HAP-1 (cell line): Measurements from ENCODE around the gene CTCF.

Experiments used
- DNase-seq, 2 experiments: peaks; one replicate each; pipeline ENCODE4 v3.0.0-alpha.2; 2016 to 2020; ENCODE audit warnings: low spot score in 2 of 2
- H3K27me3 ChIP-seq: fragments of 250-450 bp; sonication (Bioruptor Pico); 2 replicates; pipeline ENCODE4 v1.5.1; 2020; ENCODE audit warnings: low read depth, mild to moderate bottlenecking, moderate library complexity
- H3K36me3 ChIP-seq: fragments of 250-450 bp; sonication (Bioruptor Pico); replicated peaks from 2 replicates; pipeline ENCODE4 v1.5.1; 2020; ENCODE audit warnings: mild to moderate bottlenecking
- H3K4me1 ChIP-seq: fragments of 250-450 bp; sonication (Bioruptor Pico); 2 replicates; pipeline ENCODE4 v1.5.1; 2020; ENCODE audit warnings: mild to moderate bottlenecking
- H3K4me3 ChIP-seq: fragments of 250-450 bp; sonication (Bioruptor Pico); 2 replicates; pipeline ENCODE4 v1.5.1; 2020; ENCODE audit warnings: mild to moderate bottlenecking, moderate library complexity
- H3K9me3 ChIP-seq: fragments of 250-450 bp; sonication (Bioruptor Pico); 2 replicates; pipeline ENCODE4 v1.5.1; 2020; ENCODE audit warnings: mild to moderate bottlenecking, moderate library complexity
- in situ Hi-C: fragments of 300-500 bp; cut with MboI; formaldehyde crosslinking; loops from 3 replicates; pipeline ENCODE4 v1.14.3; 2020; ENCODE audit warnings: low sequenced_read_pairs, inconsistent platforms, mixed read lengths

The CTCF gene

DNA sequence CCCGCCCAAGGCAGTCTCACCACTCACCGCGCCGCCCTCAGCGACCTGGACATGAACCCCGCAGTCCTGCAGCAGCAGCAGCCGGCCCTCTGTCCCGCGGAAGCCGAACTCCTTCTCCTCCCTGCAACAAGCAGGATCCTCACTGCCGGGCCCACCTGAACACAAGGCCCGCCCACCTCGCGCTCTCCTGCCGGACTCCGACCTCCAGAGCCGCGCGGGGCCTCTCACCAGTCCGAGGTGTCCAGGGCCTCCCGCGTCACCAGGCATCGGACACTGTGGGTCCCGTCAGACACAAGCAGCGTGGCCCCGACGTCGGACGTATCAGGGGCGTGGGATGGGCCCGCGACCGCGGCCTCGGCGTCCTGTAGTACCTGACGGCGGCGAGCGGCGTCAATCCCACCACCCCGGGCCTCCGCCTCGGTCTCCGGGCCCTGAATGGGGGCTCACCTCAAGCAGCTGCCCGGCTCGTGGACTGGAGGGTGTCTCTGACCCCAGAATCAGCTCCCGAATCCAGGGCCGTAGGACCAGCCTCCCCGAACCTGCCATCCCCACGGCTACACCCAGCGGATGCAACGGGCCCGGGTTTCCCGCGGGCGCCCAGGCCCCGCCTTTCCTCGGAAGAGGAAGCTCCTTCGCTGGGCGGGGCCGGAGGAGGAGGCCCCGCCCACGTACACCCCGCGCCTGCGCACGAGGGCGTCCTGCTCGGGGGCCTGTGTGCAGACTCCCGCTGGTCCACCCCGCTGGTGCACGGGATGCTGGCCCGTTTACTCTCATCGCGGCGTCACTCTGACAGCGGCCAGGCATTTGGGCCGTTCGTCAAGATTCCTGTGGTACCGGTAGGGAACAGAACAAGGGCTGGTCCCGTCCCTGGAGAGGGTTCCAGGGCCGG, 97.6 kb downstream of the CTCF start, which contains the start of gene ACD:
ACD (minus strand) TSS at position 586 of the 889 bp plus-strand sequence; CDS start at position 546, 40 bp downstream.
- Histone ChIP-seq H3K4me1 (peaks cover 4% of the 10 kb centered on the region), H3K9me3 (no peaks in the 10 kb centered on the region), H3K4me3 (peak within 1 kb of the TSS; percentile 99), H3K27me3 (no peaks in the 10 kb centered on the region), H3K36me3 (peaks cover 42% of the 10 kb centered on the region)
- DNase-seq = peak; percentile 77 to 92
- in situ Hi-C loops = no loop called here

DNA sequence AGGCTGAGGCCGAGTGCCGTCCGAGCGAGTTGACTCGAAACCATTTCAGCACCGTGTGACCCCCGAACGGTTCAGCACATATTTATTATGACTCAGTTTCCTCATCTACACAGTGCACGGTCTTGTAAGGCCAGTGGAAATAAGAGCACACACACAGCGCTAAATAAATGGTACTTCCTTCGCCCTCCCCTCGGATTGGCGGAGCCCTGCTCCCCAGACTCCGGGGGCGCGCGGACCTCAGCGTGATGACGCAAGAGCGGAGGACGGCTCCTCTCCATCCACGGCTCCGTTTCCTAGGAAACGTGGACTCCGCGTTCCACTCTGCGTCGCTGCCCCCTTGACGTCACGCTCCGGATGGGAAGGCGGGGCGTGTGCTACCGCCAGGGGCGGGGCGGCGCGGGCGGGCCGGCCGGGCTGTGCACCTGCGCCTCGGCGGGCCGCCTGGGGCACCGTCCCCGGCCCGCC, 98.3 kb downstream of the CTCF start, which contains the start of gene PARD6A:
PARD6A (plus strand) TSS at position 397 of the 465 bp plus-strand sequence. CDS start 79 bp downstream, outside the sequence.
- peaks cover 7% of the 10 kb centered on the region for H3K4me1 ChIP-seq

DNA sequence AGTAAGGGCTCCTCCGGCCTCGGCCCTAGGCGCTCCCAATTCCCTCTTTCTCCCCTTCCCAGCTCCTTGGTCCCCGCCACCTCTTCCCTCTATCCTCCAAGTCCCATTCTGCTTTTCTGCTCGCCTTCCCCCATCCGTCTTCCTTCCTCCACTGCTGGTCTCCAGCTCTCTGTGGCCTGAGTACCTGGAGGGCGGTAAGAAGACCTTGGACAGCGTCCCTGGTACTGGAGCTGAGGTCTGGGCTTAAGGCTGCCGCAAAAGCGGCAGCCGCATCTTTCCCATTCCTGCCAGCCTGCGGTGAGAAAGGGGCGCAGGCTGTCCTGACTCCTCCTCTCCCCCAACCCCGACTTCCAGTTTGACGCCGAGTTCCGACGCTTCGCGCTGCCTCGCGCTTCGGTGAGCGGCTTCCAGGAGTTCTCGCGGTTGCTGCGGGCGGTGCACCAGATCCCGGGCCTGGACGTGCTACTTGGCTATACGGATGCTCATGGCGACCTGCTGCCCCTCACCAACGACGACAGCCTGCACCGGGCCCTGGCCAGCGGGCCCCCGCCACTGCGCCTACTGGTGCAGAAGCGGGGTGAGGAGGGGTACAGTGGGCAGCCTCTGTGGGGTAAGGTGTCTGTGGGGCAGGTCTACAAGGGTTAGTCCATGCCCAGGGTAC, 98.9 kb downstream of the CTCF start:
- peaks cover 11% of the 10 kb centered on the region for H3K4me1 ChIP-seq
- no peaks in the 10 kb centered on the region for H3K27me3 ChIP-seq
- peaks cover 37% of the 10 kb centered on the region for H3K36me3 ChIP-seq
- no peak for DNase-seq
- in situ Hi-C loops = no loop called here
- H3K4me3 ChIP-seq = peak overlapping the region; percentile 99
- H3K9me3 ChIP-seq = no peaks in the 10 kb centered on the region

More for the DNA sequence above, 98.3 kb downstream of the CTCF start, which contains the start of gene PARD6A:
- no peaks in the 10 kb centered on the region for H3K27me3 ChIP-seq
- peak within 1 kb of the TSS; percentile 99 for H3K4me3 ChIP-seq
- in situ Hi-C loops = no loop called here
- H3K9me3 ChIP-seq = no peaks in the 10 kb centered on the region
- H3K36me3 ChIP-seq = peaks cover 41% of the 10 kb centered on the region
- DNase-seq = peak; percentile 92 to 97

DNA sequence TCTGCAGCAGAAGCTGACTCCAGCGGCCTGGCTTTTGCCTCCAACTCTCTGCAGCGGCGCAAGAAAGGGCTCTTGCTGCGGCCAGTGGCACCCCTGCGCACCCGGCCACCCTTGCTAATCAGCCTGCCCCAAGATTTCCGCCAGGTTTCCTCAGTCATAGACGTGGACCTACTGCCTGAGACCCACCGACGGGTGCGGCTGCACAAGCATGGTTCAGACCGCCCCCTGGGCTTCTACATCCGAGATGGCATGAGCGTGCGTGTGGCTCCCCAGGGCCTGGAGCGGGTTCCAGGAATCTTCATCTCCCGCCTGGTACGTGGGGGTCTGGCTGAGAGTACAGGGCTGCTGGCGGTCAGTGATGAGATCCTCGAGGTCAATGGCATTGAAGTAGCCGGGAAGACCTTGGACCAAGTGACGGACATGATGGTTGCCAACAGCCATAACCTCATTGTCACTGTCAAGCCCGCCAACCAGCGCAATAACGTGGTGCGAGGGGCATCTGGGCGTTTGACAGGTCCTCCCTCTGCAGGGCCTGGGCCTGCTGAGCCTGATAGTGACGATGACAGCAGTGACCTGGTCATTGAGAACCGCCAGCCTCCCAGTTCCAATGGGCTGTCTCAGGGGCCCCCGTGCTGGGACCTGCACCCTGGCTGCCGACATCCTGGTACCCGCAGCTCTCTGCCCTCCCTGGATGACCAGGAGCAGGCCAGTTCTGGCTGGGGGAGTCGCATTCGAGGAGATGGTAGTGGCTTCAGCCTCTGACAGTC, 99.7 kb downstream of the CTCF start:
- in situ Hi-C loops = no loop called here
- peaks cover 28% of the 10 kb centered on the region for H3K36me3 ChIP-seq
- H3K9me3 ChIP-seq = no peaks in the 10 kb centered on the region
- no peak for DNase-seq
- no peaks in the 10 kb centered on the region for H3K27me3 ChIP-seq
- H3K4me1 ChIP-seq = peaks cover 14% of the 10 kb centered on the region
- no peak overlapping the region for H3K4me3 ChIP-seq

DNA sequence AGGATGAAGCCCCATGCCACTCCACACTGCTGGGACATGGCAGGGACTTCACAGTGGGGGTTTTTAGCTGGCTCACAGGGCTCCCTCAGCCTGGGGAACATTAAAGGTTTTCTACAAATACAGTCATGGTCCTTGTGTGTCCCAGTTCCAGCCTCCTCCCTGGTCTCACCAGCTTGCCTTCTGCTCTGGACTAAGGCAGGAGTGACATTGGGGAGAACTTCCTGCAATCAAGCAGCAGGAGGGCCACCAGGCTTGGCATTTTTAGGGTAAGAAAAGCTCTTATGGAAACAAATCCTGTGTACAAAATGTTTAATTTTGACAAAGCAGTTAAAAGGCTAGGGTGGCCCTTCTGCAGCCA, 100.3 kb downstream of the CTCF start:
- in situ Hi-C loops = no loop called here
- H3K4me1 ChIP-seq = peaks cover 20% of the 10 kb centered on the region
- H3K9me3 ChIP-seq = no peaks in the 10 kb centered on the region
- H3K36me3 ChIP-seq = peaks cover 25% of the 10 kb centered on the region
- H3K27me3 ChIP-seq = no peaks in the 10 kb centered on the region
- no peak for DNase-seq
- H3K4me3 ChIP-seq = no peak overlapping the region

DNA sequence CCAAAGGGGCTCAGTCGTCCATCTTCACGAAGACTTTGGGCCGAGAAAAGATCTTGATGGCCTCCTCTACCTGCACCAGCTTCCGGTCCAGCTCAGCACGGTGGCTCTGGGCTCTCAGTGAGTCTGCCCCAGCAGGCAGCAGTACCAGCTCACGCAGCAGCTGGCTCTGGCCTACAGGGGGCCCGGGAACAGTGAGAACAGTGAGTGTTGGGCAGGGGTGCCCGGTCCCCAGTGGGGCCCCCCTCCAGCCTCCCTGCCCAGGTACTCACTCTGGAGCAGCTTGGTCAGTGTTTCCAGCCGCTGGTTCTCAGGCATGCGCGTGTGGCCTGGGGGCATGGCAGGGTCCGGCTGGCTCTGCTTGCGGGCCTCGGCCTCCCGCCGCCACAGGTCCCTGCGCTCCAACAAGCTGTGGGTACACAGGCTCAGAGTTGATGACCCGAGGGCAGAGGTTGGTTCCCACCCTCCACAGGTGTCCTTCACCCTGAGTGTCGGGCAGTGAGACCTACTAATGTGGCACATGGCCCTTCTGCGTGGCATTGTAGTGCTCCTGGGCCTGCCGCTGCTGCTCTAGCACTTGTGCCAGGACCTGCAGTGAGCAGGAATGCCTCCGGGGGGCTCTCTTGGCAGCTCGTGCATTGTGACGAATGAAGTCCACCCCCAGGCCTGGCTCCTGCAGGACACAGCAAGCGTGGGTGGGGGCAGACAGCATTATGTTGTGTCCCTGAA, 101.0 kb downstream of the CTCF start:
- no peaks in the 10 kb centered on the region for H3K9me3 ChIP-seq
- no peak overlapping the region for H3K4me3 ChIP-seq
- peak in 1 of 2 experiments; percentile 68 for DNase-seq
- H3K27me3 ChIP-seq = no peaks in the 10 kb centered on the region
- in situ Hi-C loops = no loop called here
- H3K4me1 ChIP-seq = peaks cover 27% of the 10 kb centered on the region
- peaks cover 19% of the 10 kb centered on the region for H3K36me3 ChIP-seq

DNA sequence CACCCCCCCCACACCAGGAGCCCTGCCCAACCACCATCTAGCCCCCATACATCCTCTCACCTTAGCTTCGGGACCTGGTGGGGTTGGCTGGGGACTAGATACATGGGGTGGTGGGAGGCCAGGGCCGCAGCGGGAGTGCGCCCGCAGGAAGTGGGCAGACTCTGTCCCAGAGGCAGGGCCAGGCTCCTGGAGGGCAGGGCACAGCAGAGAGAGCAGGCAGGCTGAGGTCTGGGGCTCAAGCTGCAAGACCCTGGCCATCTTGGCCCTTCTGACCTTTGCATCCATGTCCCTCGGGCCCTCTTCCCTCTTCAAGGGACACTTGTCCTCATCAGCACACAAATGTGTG, 101.5 kb downstream of the CTCF start:
- peaks cover 13% of the 10 kb centered on the region for H3K36me3 ChIP-seq
- DNase-seq = no peak
- in situ Hi-C loops = no loop called here
- H3K4me1 ChIP-seq = peaks cover 27% of the 10 kb centered on the region
- no peaks in the 10 kb centered on the region for H3K27me3 ChIP-seq
- no peak overlapping the region for H3K4me3 ChIP-seq
- no peaks in the 10 kb centered on the region for H3K9me3 ChIP-seq

DNA sequence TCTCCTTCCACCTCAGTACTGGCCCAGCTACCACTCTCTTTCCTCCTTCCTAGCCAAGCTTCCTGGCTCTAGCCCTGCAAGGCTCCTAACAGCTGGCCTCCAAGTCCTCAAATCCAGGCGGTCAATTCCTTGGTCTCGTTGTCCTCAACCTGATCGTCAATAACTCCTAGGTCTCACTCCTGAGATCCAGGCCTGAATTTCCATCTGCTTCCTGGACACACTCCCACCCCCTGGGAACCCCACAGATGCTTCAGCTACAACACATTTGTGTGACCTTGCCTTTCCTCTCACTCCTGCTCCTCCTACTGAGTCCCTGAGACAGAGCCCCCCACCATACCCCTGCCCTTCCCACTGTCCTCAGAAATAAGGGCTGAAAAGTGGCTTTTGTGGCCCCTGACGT, 101.9 kb downstream of the CTCF start:
- H3K9me3 ChIP-seq = no peaks in the 10 kb centered on the region
- DNase-seq = no peak
- H3K36me3 ChIP-seq = peaks cover 12% of the 10 kb centered on the region
- in situ Hi-C loops = no loop called here
- peaks cover 23% of the 10 kb centered on the region for H3K4me1 ChIP-seq
- H3K4me3 ChIP-seq = no peak overlapping the region
- no peaks in the 10 kb centered on the region for H3K27me3 ChIP-seq

DNA sequence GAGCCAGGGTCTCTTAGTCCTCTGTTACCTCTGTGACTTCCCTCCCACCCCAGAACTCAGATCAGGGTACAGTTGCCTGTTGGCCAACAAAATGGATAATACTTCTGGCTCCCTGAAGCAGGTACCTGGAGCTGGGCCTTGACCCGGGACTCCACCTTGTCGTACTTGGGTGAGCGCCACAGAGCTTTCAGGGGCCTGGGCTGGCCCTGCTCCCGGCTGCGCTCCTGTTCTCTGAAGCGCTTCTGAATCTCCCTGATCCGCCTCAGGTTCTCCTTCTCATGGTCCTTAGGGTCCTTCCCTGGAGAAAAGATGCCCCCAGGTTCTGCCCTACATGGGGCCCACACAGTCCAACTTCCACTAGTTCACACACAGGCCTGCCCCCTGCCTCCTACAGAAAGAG, 102.5 kb downstream of the CTCF start:
- DNase-seq = no peak
- peaks cover 23% of the 10 kb centered on the region for H3K4me1 ChIP-seq
- H3K36me3 ChIP-seq = peaks cover 10% of the 10 kb centered on the region
- H3K4me3 ChIP-seq = no peak overlapping the region
- in situ Hi-C loops = loop anchor here (5.0 kb wide), 1 partner anchor 262 kb away; no protein-coding TSS in a partner anchor
- no peaks in the 10 kb centered on the region for H3K27me3 ChIP-seq
- no peaks in the 10 kb centered on the region for H3K9me3 ChIP-seq

DNA sequence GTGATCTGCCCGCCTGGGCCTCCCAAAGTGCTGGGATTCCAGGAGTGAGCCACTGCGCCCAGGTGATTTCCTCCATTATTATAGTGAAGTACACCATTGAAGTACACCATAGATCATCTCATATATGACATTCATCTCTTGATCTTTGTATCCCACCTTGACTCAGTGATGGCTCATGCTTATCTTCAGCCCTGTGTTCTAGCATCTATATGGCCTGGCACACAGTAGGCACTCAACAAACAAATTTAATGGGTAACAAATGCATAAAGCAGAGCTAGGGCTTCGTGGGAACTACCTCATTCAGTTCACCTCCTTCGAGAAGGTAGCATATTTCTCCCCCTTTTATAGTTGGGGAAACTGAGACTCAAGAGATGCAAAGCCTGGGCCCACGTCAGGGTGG, 103.3 kb downstream of the CTCF start:
- peaks cover 6% of the 10 kb centered on the region; the same call in 1 of the 2 replicates for H3K36me3 ChIP-seq
- H3K27me3 ChIP-seq = no peaks in the 10 kb centered on the region
- H3K4me3 ChIP-seq = peak overlapping the region; percentile 73
- no peaks in the 10 kb centered on the region for H3K9me3 ChIP-seq
- in situ Hi-C loops = loop anchor here (5.0 kb wide), 1 partner anchor 262 kb away; no protein-coding TSS in a partner anchor
- H3K4me1 ChIP-seq = peaks cover 23% of the 10 kb centered on the region
- no peak for DNase-seq

DNA sequence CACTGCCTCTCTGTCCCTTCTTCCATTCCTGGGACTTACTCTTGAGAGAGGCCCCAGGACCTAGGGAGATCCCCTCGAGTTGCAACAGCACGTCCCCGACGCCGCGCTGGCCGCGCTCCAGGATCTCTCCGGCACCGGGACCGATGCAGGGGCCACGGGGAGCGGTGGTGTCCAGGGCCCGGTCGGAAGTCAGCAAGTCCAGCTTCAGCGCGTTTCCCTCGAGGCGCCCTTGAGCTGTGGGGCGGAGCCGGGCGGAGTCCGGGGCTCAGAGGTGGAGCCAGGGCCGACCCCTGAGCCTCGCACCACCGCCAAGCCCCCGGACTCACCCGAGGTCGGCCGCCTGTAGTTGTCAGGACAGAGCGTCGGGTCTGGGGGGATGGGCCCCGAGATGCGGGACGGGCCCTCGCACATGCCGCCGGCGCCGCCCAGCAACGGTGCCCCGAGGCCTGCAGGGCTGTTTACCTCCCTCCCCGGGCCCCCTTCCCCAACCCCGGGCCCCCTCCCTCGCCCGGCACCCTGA, 103.8 kb downstream of the CTCF start:
- H3K36me3 ChIP-seq = peaks cover 6% of the 10 kb centered on the region; the same call in 1 of the 2 replicates
- no peaks in the 10 kb centered on the region for H3K27me3 ChIP-seq
- in situ Hi-C loops = loop anchor here (5.0 kb wide), 1 partner anchor 261 kb away; no protein-coding TSS in a partner anchor
- no peaks in the 10 kb centered on the region for H3K9me3 ChIP-seq
- peak overlapping the region; percentile 73 for H3K4me3 ChIP-seq
- peaks cover 23% of the 10 kb centered on the region for H3K4me1 ChIP-seq
- DNase-seq = peak in 1 of 2 experiments; percentile 66

DNA sequence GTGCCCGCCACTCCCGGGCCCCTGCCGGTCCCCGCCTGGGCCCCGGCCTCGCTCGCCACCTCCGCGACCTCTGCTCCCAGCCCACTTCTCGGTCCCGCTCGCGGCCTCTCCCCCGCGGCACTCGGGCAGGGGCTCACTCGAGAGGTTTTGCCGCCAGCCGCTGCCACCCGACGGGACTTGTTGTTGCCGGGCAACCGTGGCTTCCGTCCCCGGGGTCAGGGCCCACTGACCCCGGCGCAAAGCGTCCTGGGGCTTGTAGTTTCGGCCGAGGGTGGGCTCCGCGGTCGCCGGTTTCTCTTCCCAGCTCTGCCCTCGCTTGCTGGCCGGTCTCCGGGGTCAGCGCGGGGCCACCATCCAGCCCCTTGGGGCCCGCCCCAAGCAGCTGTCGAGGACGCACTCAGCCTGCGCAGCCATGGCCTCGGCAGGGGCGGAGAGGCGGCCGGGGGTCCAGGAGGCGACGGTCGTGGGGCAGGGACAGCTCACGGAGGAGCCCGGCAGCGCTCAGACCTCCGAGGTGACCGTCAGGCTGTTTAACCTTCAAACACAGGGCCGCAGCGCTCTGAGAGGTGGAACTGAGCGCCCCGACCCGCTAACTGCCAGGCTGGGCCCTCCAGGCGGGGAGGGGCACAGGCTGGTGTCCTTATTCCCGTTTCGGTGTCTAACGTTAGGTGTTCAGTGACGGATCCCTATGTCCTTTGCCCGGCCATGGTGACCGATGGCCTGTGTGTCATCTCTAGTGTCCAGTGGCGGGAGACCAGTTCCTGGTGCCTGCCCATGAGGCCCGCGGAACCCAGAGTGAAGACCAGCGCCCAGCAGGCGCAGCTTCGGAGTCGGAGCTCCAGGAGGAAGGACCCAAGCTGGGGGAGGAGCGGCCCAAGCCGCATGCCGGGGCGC, 104.5 kb downstream of the CTCF start, which contains the start of the genes C16orf86 and ENKD1:
C16orf86 (plus strand) TSS at position 256 of the 894 bp plus-strand sequence; CDS start at position 413, 157 bp downstream.
ENKD1 (minus strand) TSS at position 192 of the 894 bp plus-strand sequence. CDS start 308 bp downstream, outside the sequence.
- Histone ChIP-seq H3K9me3 (no peaks in the 10 kb centered on the region), H3K4me3 (peak within 1 kb of the TSS; percentile 73), H3K4me1 (peaks cover 23% of the 10 kb centered on the region), H3K27me3 (no peaks in the 10 kb centered on the region), H3K36me3 (peaks cover 6% of the 10 kb centered on the region; the same call in 1 of the 2 replicates)
- in situ Hi-C loops = loop anchor here (5.0 kb wide), 1 partner anchor 260 kb away; no protein-coding TSS in a partner anchor
- peak; percentile 89 to 91 for DNase-seq
